HL-60 (cell line): Measurements from ENCODE around the gene OXER1.

Experiments
- DNase-seq, 2 experiments: peaks; one replicate each; pipeline ENCODE4 v3.0.0-alpha.2; 2010 to 2020; ENCODE audit warnings: low read depth in 1 of 2, low spot score in 1 of 2
- H3K27ac ChIP-seq: fragments of 250-450 bp; sonication (Bioruptor Pico); replicated peaks from 2 replicates; pipeline ENCODE4 v1.5.1; 2020; ENCODE audit warnings: mild to moderate bottlenecking, moderate library complexity
- H3K27me3 ChIP-seq: fragments of 250-450 bp; sonication (Bioruptor Pico); 2 replicates; pipeline ENCODE4 v1.5.1; 2021; ENCODE audit warnings: mild to moderate bottlenecking, moderate library complexity; ENCODE audit not compliant: insufficient read depth, poor library complexity, severe bottlenecking
- H3K4me3 ChIP-seq: replicated peaks from 2 replicates; pipeline ENCODE4 v1.5.1; 2011; ENCODE audit warnings: mild to moderate bottlenecking, control low read depth, low read length; ENCODE audit not compliant: insufficient read depth
- CTCF ChIP-seq: IDR thresholded peaks from one replicate; pipeline ENCODE4 v1.5.1; 2011; ENCODE audit warnings: low read length, control low read depth, inconsistent platforms; ENCODE audit not compliant: insufficient read depth
- GABPA ChIP-seq: IDR thresholded peaks from 2 replicates; pipeline ENCODE4 v1.6.1; 2012; ENCODE audit warnings: low read depth
- POLR2AphosphoS5 ChIP-seq: IDR thresholded peaks from 2 replicates; pipeline ENCODE4 v1.6.1; 2012; ENCODE audit warnings: low read depth
- SPI1 ChIP-seq: IDR thresholded peaks from 2 replicates; pipeline ENCODE4 v1.6.1; 2012; ENCODE audit warnings: low read depth, mild to moderate bottlenecking, borderline replicate concordance
- TF ChIP-seq, protein P1 (sequence below): IDR thresholded peaks from 2 replicates; pipeline ENCODE4 v1.6.1; 2012; ENCODE audit warnings: low read depth; ENCODE audit not compliant: insufficient replicate concordance

The OXER1 gene

GRCh38 chr2:42756150-42756775 lies 7.7 kb downstream of the OXER1 start:
- DNase-seq = no peak
- TF ChIP-seq CTCF (no peak), SPI1 (no peak), GABPA (no peak), POLR2AphosphoS5 (no peak)
- TF ChIP-seq, protein P1, sequence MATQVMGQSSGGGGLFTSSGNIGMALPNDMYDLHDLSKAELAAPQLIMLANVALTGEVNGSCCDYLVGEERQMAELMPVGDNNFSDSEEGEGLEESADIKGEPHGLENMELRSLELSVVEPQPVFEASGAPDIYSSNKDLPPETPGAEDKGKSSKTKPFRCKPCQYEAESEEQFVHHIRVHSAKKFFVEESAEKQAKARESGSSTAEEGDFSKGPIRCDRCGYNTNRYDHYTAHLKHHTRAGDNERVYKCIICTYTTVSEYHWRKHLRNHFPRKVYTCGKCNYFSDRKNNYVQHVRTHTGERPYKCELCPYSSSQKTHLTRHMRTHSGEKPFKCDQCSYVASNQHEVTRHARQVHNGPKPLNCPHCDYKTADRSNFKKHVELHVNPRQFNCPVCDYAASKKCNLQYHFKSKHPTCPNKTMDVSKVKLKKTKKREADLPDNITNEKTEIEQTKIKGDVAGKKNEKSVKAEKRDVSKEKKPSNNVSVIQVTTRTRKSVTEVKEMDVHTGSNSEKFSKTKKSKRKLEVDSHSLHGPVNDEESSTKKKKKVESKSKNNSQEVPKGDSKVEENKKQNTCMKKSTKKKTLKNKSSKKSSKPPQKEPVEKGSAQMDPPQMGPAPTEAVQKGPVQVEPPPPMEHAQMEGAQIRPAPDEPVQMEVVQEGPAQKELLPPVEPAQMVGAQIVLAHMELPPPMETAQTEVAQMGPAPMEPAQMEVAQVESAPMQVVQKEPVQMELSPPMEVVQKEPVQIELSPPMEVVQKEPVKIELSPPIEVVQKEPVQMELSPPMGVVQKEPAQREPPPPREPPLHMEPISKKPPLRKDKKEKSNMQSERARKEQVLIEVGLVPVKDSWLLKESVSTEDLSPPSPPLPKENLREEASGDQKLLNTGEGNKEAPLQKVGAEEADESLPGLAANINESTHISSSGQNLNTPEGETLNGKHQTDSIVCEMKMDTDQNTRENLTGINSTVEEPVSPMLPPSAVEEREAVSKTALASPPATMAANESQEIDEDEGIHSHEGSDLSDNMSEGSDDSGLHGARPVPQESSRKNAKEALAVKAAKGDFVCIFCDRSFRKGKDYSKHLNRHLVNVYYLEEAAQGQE = no peak
- H3K27me3 ChIP-seq = no peaks in the 10 kb centered on the region
- H3K4me3 ChIP-seq = no peak overlapping the region
- no peak overlapping the region for H3K27ac ChIP-seq

- H3K27me3 ChIP-seq = no peaks in the 10 kb centered on the region
- H3K27ac ChIP-seq = no peak overlapping the region
- no peak overlapping the region for H3K4me3 ChIP-seq
- DNase-seq = no peak
- TF ChIP-seq GABPA (no peak), CTCF (no peak), SPI1 (no peak), POLR2AphosphoS5 (no peak)
- TF ChIP-seq, protein P1 = no peak
Measured at GRCh38 chr2:42755191-42755880, 8.6 kb downstream of the OXER1 start.

DNA sequence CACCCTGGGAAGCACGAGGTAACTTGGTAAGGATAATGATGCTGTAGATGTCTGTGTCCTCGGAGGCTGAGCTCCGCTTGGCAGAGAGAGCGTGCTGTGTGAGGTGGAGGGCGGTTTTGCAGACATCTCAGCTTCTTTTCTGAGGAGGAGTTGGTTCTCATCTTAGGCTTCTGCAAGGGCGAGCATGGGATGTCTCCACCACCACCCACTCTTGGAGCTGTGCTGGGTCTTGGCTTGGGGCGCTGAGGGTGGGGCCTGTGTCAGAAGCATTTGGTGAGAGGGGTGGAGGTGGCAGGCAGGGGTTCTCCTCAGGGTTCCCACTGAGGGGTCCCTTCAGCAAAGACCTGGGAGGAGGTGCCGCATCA lies 9.2 kb downstream of the OXER1 start:
- Histone ChIP-seq H3K4me3 (no peak overlapping the region), H3K27me3 (no peaks in the 10 kb centered on the region), H3K27ac (no peak overlapping the region)
- no peak for TF ChIP-seq SPI1
- TF ChIP-seq POLR2AphosphoS5 = no peak
- no peak for TF ChIP-seq CTCF
- TF ChIP-seq, protein P1 = no peak
- TF ChIP-seq GABPA = no peak
- no peak for DNase-seq
